ENCODE data around the gene GULP1.
"Not testable (repeated sequence)": the region's sequence is repeated elsewhere in the genome, so short reads cannot be mapped to it uniquely, and the experiment has no call there.

Gene GULP1

GRCh38 chr2:188292348-188293239, 920 bp downstream of the GULP1 start:
- peak in 39 of 56 donors; percentile 1 to 71 (median 24) for DNase-seq

GRCh38 chr2:188293601-188294351, 2.1 kb downstream of the GULP1 start:
- peak in 47 of 56 donors; percentile 2 to 71 (median 39) for DNase-seq

GRCh38 chr2:188294352-188294926, 2.8 kb downstream of the GULP1 start:
- DNase-seq: no peak

- no peak for DNase-seq
Measured at GRCh38 chr2:188295067-188295685, 3.5 kb downstream of the GULP1 start.

GRCh38 chr2:188297978-188298377, 6.3 kb downstream of the GULP1 start:
- no peak for DNase-seq

GRCh38 chr2:188298937-188299371, 7.3 kb downstream of the GULP1 start:
- not testable (repeated sequence) for DNase-seq

GRCh38 chr2:188303363-188304031, 11.8 kb downstream of the GULP1 start:
- DNase-seq: no peak

GRCh38 chr2:188305271-188305670, 13.6 kb downstream of the GULP1 start:
- no peak for DNase-seq

- no peak for DNase-seq
Measured at GRCh38 chr2:188306271-188306670, 14.6 kb downstream of the GULP1 start.

- DNase-seq: no peak
Measured at GRCh38 chr2:188307850-188308283, 16.2 kb downstream of the GULP1 start.

- DNase-seq: no peak
Measured at GRCh38 chr2:188308483-188308882, 16.8 kb downstream of the GULP1 start.

- DNase-seq: no peak
Measured at GRCh38 chr2:188309364-188309763, 17.7 kb downstream of the GULP1 start.

- DNase-seq: no peak
Measured at GRCh38 chr2:188314314-188315054, 22.8 kb downstream of the GULP1 start.

- no peak for DNase-seq
Measured at GRCh38 chr2:188315750-188316149, 24.1 kb downstream of the GULP1 start.

- DNase-seq: no peak
Measured at GRCh38 chr2:188316342-188316741, 24.7 kb downstream of the GULP1 start.

GRCh38 chr2:188316791-188317423, 25.2 kb downstream of the GULP1 start:
- DNase-seq: no peak

- DNase-seq: no peak
Measured at GRCh38 chr2:188318161-188318749, 26.6 kb downstream of the GULP1 start.

GRCh38 chr2:188319838-188320237, 28.2 kb downstream of the GULP1 start:
- no peak for DNase-seq

- DNase-seq: no peak
Measured at GRCh38 chr2:188320861-188321260, 29.2 kb downstream of the GULP1 start.
